Measurements from ENCODE around the gene SEPTIN11. TPM values are rescaled to one million over a fixed set of nuclear protein-coding genes. Genes with fewer than 3 reads are reported as not detected.

The SEPTIN11 gene
- polyA plus RNA-seq, 1 donor (not counting 4 experiments of a cell fraction or from before 2014, with no cell fraction given) = 99.3 TPM

GRCh38 chr4:76981644-76982043, 32.1 kb downstream of the SEPTIN11 start:
- H3K9me3 ChIP-seq (ENCODE audit: control insufficient read depth, low read depth, low read length) = no peaks in the 10 kb centered on the region
- no peak for TF ChIP-seq EZH2 (IDR thresholded peaks at IDR 0.05; ENCODE audit: low read length)
- TF ChIP-seq CTCF (optimal IDR thresholded peaks at IDR 0.05 in 1 of 3, IDR thresholded peaks at IDR 0.05 in 1 of 3, conservative IDR thresholded peaks at IDR 0.05 in 1 of 3; ENCODE audit: extremely low read depth in 1 of 3, insufficient read depth in 2 of 3, low read length in 3 of 3) = no peak
- no peaks in the 10 kb centered on the region for H3K9me1 ChIP-seq (ENCODE audit: control insufficient read depth, extremely low read depth, insufficient read depth, low read length)
- H3K4me2 ChIP-seq (ENCODE audit: control insufficient read depth, extremely low read depth, insufficient read depth, low read depth, low read length) = no peak overlapping the region
- H3K36me3 ChIP-seq (ENCODE audit: control insufficient read depth in 2 of 2, extremely low read depth in 1 of 2, insufficient read depth in 2 of 2, low read length in 2 of 2) = peaks cover 0 to 4% of the 10 kb centered on the region in 2 experiments
- dilution Hi-C loops (cut with MboI; ENCODE audit: extremely low pct_ligation_motif_present, low sequenced_read_pairs) = no loop called here
- DNase-seq (ENCODE audit: low read depth, low spot score) (no peak), FAIRE-seq (no peak)
- H3K4me1 ChIP-seq (ENCODE audit: control insufficient read depth, extremely low read depth, insufficient read depth, low read length) = peaks cover 23% of the 10 kb centered on the region
- no peak overlapping the region for H3K4me3 ChIP-seq (ENCODE audit: control insufficient read depth in 2 of 3, extremely low read depth in 1 of 3, insufficient read depth in 2 of 3, low read depth in 1 of 3, low read length in 3 of 3)
- H3K79me2 ChIP-seq (ENCODE audit: control insufficient read depth, insufficient read depth, low read length) = peaks cover 73% of the 10 kb centered on the region
- H3K9ac ChIP-seq (ENCODE audit: control insufficient read depth, extremely low read depth, insufficient read depth, low read length) = no peak overlapping the region
- H2AFZ ChIP-seq (ENCODE audit: control insufficient read depth, low read length) = no peak overlapping the region
- H4K20me1 ChIP-seq (ENCODE audit: control insufficient read depth, extremely low read depth, insufficient read depth, low read length) = no peaks in the 10 kb centered on the region
- no peaks in the 10 kb centered on the region for H3K27me3 ChIP-seq (ENCODE audit: control insufficient read depth, extremely low read depth, insufficient read depth, low read length)
- no peak overlapping the region for H3K27ac ChIP-seq (ENCODE audit: control insufficient read depth, insufficient read depth, low read length)

GRCh38 chr4:76982638-76983584, 33.4 kb downstream of the SEPTIN11 start:
- dilution Hi-C loops (cut with MboI; ENCODE audit: extremely low pct_ligation_motif_present, low sequenced_read_pairs) = no loop called here
- Histone ChIP-seq H3K36me3 (ENCODE audit: control insufficient read depth in 2 of 2, extremely low read depth in 1 of 2, insufficient read depth in 2 of 2, low read length in 2 of 2) (peaks cover 0 to 4% of the 10 kb centered on the region in 2 experiments), H3K9me3 (ENCODE audit: control insufficient read depth, low read depth, low read length) (no peaks in the 10 kb centered on the region), H3K9ac (ENCODE audit: control insufficient read depth, extremely low read depth, insufficient read depth, low read length) (no peak overlapping the region), H3K9me1 (ENCODE audit: control insufficient read depth, extremely low read depth, insufficient read depth, low read length) (no peaks in the 10 kb centered on the region), H3K27me3 (ENCODE audit: control insufficient read depth, extremely low read depth, insufficient read depth, low read length) (no peaks in the 10 kb centered on the region), H2AFZ (ENCODE audit: control insufficient read depth, low read length) (no peak overlapping the region), H3K4me1 (ENCODE audit: control insufficient read depth, extremely low read depth, insufficient read depth, low read length) (peaks cover 15% of the 10 kb centered on the region), H4K20me1 (ENCODE audit: control insufficient read depth, extremely low read depth, insufficient read depth, low read length) (no peaks in the 10 kb centered on the region), H3K27ac (ENCODE audit: control insufficient read depth, insufficient read depth, low read length) (no peak overlapping the region), H3K4me3 (ENCODE audit: control insufficient read depth in 2 of 3, extremely low read depth in 1 of 3, insufficient read depth in 2 of 3, low read depth in 1 of 3, low read length in 3 of 3) (no peak overlapping the region), H3K79me2 (ENCODE audit: control insufficient read depth, insufficient read depth, low read length) (peaks cover 78% of the 10 kb centered on the region), H3K4me2 (ENCODE audit: control insufficient read depth, extremely low read depth, insufficient read depth, low read depth, low read length) (no peak overlapping the region)
- DNase-seq (ENCODE audit: low read depth, low spot score) (no peak), FAIRE-seq (no peak)
- TF ChIP-seq CTCF (optimal IDR thresholded peaks at IDR 0.05 in 1 of 3, IDR thresholded peaks at IDR 0.05 in 1 of 3, conservative IDR thresholded peaks at IDR 0.05 in 1 of 3; ENCODE audit: extremely low read depth in 1 of 3, insufficient read depth in 2 of 3, low read length in 3 of 3) (peak in 1 of 3 experiments; percentile 9), EZH2 (IDR thresholded peaks at IDR 0.05; ENCODE audit: low read length) (no peak)

Data from keratinocyte (primary cell).